Endodermal cell (in vitro differentiated cells): ENCODE data around the gene YIPF7. TPM values are rescaled to one million over a fixed set of nuclear protein-coding genes. Genes with fewer than 3 reads are reported as not detected.
A peak's percentile ranks its signal among the peaks of the same experiment; 100 is the strongest.

Experiments used
- DNase-seq: peaks from one replicate; pipeline ENCODE4 v3.0.0-alpha.2; 2017
- H3K27ac ChIP-seq: 2 replicates; pipeline ENCODE4 v1.5.1; 2013; ENCODE audit warnings: mild to moderate bottlenecking, low read depth, low read length, moderate library complexity
- H3K27me3 ChIP-seq: 2 replicates; pipeline ENCODE4 v1.6.1; 2013; ENCODE audit warnings: mild to moderate bottlenecking, low read length, moderate library complexity; ENCODE audit not compliant: insufficient read depth, control insufficient read depth, poor library complexity, severe bottlenecking
- H3K36me3 ChIP-seq: 2 replicates; pipeline ENCODE4 v1.7.0; 2013; ENCODE audit warnings: mild to moderate bottlenecking, low read length, moderate library complexity; ENCODE audit not compliant: control insufficient read depth, insufficient read depth
- H3K4me1 ChIP-seq: one replicate; pipeline ENCODE4 v1.7.0; 2013; ENCODE audit warnings: low read length; ENCODE audit not compliant: control insufficient read depth, insufficient read depth
- H3K4me3 ChIP-seq: 2 replicates; pipeline ENCODE4 v1.5.1; 2013; ENCODE audit warnings: mild to moderate bottlenecking, low read length, moderate library complexity
- H3K9ac ChIP-seq: 2 replicates; pipeline ENCODE4 v1.6.1; 2013; ENCODE audit warnings: mild to moderate bottlenecking, low read length, moderate library complexity; ENCODE audit not compliant: poor library complexity, severe bottlenecking; ENCODE audit errors: extremely low read depth
- H3K9me3 ChIP-seq: 2 replicates; pipeline ENCODE4 v1.6.1; 2013; ENCODE audit warnings: mild to moderate bottlenecking, low read length, moderate library complexity; ENCODE audit not compliant: control insufficient read depth
- H3K27ac Mint-ChIP-seq: 2 replicates; pipeline ENCODE4 v1.8.0; 2020; ENCODE audit warnings: mixed read lengths
- H3K27me3 Mint-ChIP-seq: 2 replicates; pipeline ENCODE4 v1.8.0; 2021; ENCODE audit warnings: mild to moderate bottlenecking, mixed read lengths; ENCODE audit not compliant: insufficient read depth
- H3K36me3 Mint-ChIP-seq: 2 replicates; pipeline ENCODE4 v1.8.0; 2020; ENCODE audit warnings: low read depth, mixed read lengths
- H3K4me1 Mint-ChIP-seq: 2 replicates; pipeline ENCODE4 v1.8.0; 2020; ENCODE audit warnings: mixed read lengths
- H3K4me3 Mint-ChIP-seq: 2 replicates; pipeline ENCODE4 v1.8.0; 2020; ENCODE audit warnings: mild to moderate bottlenecking, moderate library complexity, mixed read lengths
- H3K9me3 Mint-ChIP-seq: 2 replicates; pipeline ENCODE4 v1.8.0; 2020; ENCODE audit warnings: mild to moderate bottlenecking, mixed read lengths
- WGBS, 2 experiments: methylation state at CpG; one replicate each; pipeline versions ENCODE4 v1.1.5 to v1.1.7; 2013; ENCODE audit warnings: missing lambda C conversion rate in 2 of 2, mixed read lengths in 1 of 2; ENCODE audit not compliant: insufficient coverage in 1 of 2, insufficient read length in 1 of 2; 5-methylcytosine and 5-hydroxymethylcytosine counted together
- total RNA-seq, 2 donors: library from RNA; stranded (reverse); fragmentation: NEBNext Ultra II Directional in 1 of 2; extraction: Animal tissue kit (Norgen Biotek cat#: 25700) in 1 of 2; gene quantifications; 2 replicates in 1 of 2; 3 replicates in 1 of 2; pipeline ENCODE4 v1.2.1, GENCODE V29; 2021
- TF ChIP-seq, protein P1 (sequence below): fragments of 200-600 bp; sonication (generic); conservative IDR thresholded peaks from 2 replicates; pipeline ENCODE4 v1.5.0; 2021; ENCODE audit warnings: antibody characterized with exemption, mild to moderate bottlenecking

YIPF7 gene
- total RNA-seq, 2 donors from 2014 or later, result not detected

DNA sequence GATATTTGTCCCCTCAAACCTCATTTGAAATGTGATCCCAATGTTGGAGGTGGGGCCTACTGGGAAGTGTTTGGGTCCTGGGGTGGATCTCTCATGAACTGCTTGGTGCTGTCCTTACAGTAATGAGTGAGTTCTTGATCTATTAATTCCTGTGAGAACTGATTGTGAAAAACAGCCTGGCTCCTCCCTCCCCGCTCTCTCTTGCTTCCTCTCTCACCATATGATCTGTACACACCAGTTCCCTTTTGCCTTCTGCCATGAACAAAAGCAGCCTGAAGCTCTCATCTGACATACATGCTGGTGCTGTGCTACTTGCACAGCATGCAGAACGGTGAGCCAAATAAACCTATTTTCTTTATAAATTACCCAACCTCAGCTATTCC, 11.2 kb upstream of the YIPF7 start:
- WGBS, 2 experiments, result 45 to 83% methylated on average over 1 to 2 of the region's 2 CpGs
- Mint-ChIP-seq H3K27me3 (no peaks in the 10 kb centered on the region), H3K27ac (no peak overlapping the region), H3K36me3 (no peaks in the 10 kb centered on the region), H3K9me3 (no peaks in the 10 kb centered on the region), H3K4me1 (peaks cover 11% of the 10 kb centered on the region), H3K4me3 (no peak overlapping the region)
- no peaks in the 10 kb centered on the region for H3K4me1 ChIP-seq
- H3K36me3 ChIP-seq, result no peaks in the 10 kb centered on the region
- no peak overlapping the region for H3K4me3 ChIP-seq
- TF ChIP-seq, protein P1, sequence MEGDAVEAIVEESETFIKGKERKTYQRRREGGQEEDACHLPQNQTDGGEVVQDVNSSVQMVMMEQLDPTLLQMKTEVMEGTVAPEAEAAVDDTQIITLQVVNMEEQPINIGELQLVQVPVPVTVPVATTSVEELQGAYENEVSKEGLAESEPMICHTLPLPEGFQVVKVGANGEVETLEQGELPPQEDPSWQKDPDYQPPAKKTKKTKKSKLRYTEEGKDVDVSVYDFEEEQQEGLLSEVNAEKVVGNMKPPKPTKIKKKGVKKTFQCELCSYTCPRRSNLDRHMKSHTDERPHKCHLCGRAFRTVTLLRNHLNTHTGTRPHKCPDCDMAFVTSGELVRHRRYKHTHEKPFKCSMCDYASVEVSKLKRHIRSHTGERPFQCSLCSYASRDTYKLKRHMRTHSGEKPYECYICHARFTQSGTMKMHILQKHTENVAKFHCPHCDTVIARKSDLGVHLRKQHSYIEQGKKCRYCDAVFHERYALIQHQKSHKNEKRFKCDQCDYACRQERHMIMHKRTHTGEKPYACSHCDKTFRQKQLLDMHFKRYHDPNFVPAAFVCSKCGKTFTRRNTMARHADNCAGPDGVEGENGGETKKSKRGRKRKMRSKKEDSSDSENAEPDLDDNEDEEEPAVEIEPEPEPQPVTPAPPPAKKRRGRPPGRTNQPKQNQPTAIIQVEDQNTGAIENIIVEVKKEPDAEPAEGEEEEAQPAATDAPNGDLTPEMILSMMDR, result no peak
- no peak overlapping the region for H3K9ac ChIP-seq
- H3K27me3 ChIP-seq, result peaks cover 2% of the 10 kb centered on the region
- DNase-seq, result no peak
- H3K9me3 ChIP-seq, result no peaks in the 10 kb centered on the region
- no peak overlapping the region for H3K27ac ChIP-seq

- Mint-ChIP-seq H3K4me3 (no peak overlapping the region), H3K9me3 (no peaks in the 10 kb centered on the region), H3K4me1 (peaks cover 11% of the 10 kb centered on the region), H3K27me3 (no peaks in the 10 kb centered on the region), H3K27ac (no peak overlapping the region), H3K36me3 (no peaks in the 10 kb centered on the region)
- DNase-seq, result no peak
- no CpG with 5 or more reads among the region's 1 CpG for WGBS, 2 experiments
- TF ChIP-seq, protein P1, result peak; percentile 47
- H3K36me3 ChIP-seq, result no peaks in the 10 kb centered on the region
- H3K9me3 ChIP-seq, result no peaks in the 10 kb centered on the region
- no peak overlapping the region for H3K9ac ChIP-seq
- H3K27ac ChIP-seq, result no peak overlapping the region
- H3K4me1 ChIP-seq, result no peaks in the 10 kb centered on the region
- H3K4me3 ChIP-seq, result no peak overlapping the region
- no peaks in the 10 kb centered on the region for H3K27me3 ChIP-seq
These were observed 10.7 kb upstream of the YIPF7 start for GRCh38 chr4:44661940-44662622.

DNA sequence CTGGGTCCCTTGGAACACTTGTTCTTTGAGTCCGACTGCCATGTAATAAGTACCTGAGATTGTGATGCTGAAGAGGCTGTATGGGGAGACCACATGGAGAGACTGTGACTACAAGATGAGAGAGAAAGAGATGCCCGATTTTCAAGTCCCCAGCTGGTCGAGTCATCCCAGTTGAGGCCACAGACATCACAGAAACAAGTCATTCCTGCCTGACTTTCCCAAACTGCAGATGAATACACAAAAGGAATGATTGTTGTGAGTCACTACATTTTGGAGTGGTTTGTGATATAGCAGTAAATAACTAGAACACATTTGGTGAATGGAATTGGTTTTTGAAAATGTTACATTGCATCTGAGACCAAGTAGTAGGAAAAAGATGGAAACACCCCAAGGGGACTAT, 9.0 kb upstream of the YIPF7 start:
- TF ChIP-seq, protein P1, result no peak
- H3K27ac Mint-ChIP-seq, result no peak overlapping the region
- no peaks in the 10 kb centered on the region for H3K9me3 ChIP-seq
- no peaks in the 10 kb centered on the region for H3K36me3 ChIP-seq
- no peak overlapping the region for H3K4me3 ChIP-seq
- peaks cover under 1% of the 10 kb centered on the region for H3K27me3 ChIP-seq
- H3K4me3 Mint-ChIP-seq, result no peak overlapping the region
- no peak for DNase-seq
- H3K27me3 Mint-ChIP-seq, result no peaks in the 10 kb centered on the region
- no peaks in the 10 kb centered on the region for H3K4me1 ChIP-seq
- peaks cover 11% of the 10 kb centered on the region for H3K4me1 Mint-ChIP-seq
- WGBS, 2 experiments, result 45 to 81% methylated on average over 2 to 3 of the region's 3 CpGs
- H3K9ac ChIP-seq, result no peak overlapping the region
- no peaks in the 10 kb centered on the region for H3K36me3 Mint-ChIP-seq
- no peak overlapping the region for H3K27ac ChIP-seq
- no peaks in the 10 kb centered on the region for H3K9me3 Mint-ChIP-seq
